HCEC 1CT (cell line): Measurements from ENCODE around the gene IL17RC.
A peak's percentile ranks its signal among the peaks of the same experiment; 100 is the strongest.
"Not testable (repeated sequence)": the region's sequence is repeated elsewhere in the genome, so short reads cannot be mapped to it uniquely, and the experiment has no call there.

Experiments used
- DNase-seq: peaks from one replicate; pipeline ENCODE4 v3.0.0-alpha.2; 2017

The IL17RC gene

DNA sequence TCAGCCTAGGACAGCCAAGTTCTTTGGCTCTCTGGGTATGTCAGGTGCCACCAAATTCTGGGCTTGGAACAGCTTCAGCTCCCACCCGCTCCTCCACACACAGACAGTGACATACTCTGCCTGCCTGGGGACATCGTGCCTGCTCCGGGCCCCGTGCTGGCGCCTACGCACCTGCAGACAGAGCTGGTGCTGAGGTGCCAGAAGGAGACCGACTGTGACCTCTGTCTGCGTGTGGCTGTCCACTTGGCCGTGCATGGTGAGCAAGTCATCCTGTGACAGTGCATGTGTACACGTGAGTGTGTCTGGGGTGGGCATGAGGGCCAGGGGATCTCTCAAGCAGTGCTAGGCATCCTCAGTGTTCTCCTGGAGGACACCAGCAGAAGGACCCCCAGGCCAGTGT is 922 bp downstream of the IL17RC start:
- DNase-seq, result no peak

DNA sequence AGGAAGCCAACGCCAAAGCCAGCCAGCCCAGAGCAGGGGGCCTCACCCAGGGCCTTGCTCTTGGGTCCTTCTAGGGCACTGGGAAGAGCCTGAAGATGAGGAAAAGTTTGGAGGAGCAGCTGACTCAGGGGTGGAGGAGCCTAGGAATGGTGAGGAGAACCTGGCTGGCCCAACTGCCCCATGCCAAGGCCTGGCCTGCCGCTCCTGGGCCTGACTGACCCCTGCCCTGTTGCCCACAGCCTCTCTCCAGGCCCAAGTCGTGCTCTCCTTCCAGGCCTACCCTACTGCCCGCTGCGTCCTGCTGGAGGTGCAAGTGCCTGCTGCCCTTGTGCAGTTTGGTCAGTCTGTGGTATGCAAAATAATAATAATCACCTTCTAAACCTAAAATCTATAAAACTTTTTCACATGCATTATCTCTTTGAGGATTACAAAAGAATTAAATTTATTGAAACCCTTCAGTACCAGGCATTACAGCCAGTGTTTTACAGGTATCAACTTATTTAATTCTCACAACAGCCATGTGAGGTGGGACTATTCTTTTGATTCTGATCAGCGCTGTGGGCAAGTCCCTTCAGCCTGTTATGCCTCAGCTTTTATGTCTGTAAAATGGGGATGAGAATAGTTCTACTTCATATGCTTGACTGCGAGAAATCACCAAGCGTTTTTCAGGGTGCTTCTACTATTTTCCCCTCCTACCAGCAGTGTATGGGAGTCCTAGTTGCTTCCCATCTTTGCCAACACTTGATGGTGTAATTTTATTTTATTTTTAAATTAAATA is 1.6 kb downstream of the IL17RC start:
- DNase-seq, result no peak

DNA sequence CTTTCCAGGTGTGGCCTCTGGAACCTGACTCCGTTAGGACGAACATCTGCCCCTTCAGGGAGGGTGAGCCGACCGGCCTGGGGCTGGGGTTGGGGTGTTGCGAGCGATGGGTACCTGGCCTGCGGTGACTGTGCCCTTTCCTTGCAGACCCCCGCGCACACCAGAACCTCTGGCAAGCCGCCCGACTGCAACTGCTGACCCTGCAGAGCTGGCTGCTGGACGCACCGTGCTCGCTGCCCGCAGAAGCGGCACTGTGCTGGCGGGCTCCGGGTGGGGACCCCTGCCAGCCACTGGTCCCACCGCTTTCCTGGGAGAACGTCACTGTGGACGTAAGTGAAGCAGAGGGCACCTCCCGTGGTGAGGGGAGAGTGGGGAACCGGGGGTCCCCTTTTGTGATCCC is 11.3 kb downstream of the IL17RC start:
- no peak for DNase-seq

DNA sequence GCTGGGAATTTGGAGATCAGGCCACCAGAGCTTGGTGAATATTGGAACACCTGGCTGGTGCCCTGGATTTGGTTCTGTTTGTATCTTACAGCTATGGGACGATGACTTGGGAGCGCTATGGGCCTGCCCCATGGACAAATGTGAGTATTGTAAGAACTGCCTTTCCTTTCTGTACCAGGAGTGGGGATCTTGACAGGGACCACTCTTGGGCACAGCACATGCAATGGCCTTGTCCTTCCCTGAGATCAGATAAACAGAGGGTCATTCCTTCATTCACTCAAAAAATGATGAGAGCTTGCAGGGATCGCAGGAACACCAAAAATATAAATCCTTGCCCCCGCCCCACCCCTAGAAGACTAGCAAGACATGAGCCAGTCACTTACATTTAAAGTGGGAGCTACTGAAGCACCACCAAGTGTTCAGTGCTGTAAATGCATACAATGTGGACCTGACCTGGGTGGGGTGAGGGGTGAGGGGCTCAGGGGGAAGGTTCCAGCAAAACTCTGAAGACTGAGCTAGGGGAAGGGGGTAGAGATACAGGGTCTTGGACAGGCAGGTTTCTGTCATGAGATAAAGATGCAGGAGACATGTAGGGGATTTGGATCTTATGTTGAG is 14.0 kb downstream of the IL17RC start:
- DNase-seq, result no peak

DNA sequence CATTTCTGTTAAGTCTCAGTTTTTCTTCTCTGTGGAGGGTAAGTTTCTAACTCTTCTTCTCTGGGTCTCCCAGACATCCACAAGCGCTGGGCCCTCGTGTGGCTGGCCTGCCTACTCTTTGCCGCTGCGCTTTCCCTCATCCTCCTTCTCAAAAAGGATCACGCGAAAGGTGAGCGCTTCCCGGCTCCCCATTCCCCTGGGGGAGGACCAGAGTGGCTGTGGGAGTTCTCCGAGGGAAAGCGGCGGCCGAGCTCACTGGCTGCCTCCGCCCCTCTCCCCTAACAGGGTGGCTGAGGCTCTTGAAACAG is 15.6 kb downstream of the IL17RC start:
- no peak for DNase-seq

DNA sequence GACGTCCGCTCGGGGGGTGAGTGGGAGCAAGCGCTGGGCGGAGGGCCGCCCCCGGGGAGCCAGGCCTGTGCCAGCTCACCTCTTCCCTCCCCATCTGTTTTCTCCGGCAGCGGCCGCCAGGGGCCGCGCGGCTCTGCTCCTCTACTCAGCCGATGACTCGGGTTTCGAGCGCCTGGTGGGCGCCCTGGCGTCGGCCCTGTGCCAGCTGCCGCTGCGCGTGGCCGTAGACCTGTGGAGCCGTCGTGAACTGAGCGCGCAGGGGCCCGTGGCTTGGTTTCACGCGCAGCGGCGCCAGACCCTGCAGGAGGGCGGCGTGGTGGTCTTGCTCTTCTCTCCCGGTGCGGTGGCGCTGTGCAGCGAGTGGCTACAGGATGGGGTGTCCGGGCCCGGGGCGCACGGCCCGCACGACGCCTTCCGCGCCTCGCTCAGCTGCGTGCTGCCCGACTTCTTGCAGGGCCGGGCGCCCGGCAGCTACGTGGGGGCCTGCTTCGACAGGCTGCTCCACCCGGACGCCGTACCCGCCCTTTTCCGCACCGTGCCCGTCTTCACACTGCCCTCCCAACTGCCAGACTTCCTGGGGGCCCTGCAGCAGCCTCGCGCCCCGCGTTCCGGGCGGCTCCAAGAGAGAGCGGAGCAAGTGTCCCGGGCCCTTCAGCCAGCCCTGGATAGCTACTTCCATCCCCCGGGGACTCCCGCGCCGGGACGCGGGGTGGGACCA is 16.1 kb downstream of the IL17RC start:
- DNase-seq, result peak; percentile 73

DNA sequence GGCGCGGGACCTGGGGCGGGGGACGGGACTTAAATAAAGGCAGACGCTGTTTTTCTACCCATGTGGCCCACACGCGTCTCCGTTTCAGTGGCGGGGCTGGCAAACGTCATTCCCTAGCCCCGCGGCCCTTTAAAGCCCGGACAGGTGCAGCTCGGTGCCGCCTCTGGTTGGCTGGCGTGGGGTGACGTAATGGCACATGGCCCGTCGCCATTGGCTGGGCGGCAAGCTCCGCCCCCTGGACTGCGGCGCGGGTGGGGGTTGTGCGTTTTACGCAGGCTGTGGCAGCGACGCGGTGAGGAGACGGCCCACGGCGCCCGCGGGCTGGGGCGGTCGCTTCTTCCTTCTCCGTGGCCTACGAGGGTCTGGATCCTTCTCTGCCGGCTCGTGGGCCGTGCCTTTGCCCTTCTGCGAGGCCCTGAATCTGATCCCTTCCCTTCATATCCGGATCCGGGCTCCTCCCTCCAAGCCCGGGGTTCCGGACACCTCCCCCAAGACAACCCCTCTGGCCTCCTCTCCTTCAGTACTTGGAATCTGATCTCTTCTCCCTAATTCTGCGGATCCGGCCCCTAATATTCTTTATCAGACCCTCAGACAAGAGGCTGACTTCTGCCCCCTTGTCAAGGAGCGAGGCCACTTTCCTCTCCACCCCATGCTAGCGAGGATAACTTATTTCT is 16.8 kb downstream of the IL17RC start, which contains the start of gene CRELD1:
TSS of gene CRELD1 (plus strand) at position 274 of the 674 bp plus-strand sequence. CDS start 605 bp downstream, outside the sequence.
- DNase-seq, result peak; percentile 89

DNA sequence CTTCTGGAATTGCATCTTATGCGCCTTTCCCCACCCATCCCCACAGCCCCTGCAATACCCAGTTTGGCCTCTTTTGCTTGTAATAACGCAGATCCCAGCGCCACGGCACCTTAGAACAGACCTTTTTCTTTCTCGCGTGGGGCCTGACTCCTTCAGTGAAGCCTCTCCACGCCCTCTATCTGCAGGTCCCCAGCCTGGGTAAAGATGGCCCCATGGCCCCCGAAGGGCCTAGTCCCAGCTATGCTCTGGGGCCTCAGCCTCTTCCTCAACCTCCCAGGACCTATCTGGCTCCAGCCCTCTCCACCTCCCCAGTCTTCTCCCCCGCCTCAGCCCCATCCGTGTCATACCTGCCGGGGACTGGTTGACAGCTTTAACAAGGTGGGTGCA is 17.3 kb downstream of the IL17RC start:
- DNase-seq, result no peak

DNA sequence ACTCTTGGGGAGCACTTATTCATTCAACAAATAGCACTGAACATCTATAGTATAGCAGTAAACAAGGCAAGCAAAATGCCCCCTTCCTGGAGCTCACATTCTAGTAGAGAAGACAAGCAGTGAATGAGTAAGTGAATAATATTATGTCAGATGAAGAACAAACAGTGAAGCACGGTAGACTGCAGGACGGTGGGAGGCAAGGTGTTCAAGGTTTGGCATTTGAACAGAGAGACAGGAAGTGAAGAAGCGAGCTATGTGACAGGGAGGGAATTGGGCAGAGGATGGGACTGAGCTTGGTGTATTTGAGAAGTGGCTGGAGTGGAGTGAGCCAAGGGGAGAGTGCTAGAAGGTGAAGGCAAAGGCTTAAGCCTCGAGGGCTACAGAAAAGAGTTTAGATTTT is 18.1 kb downstream of the IL17RC start:
- DNase-seq, result no peak

DNA sequence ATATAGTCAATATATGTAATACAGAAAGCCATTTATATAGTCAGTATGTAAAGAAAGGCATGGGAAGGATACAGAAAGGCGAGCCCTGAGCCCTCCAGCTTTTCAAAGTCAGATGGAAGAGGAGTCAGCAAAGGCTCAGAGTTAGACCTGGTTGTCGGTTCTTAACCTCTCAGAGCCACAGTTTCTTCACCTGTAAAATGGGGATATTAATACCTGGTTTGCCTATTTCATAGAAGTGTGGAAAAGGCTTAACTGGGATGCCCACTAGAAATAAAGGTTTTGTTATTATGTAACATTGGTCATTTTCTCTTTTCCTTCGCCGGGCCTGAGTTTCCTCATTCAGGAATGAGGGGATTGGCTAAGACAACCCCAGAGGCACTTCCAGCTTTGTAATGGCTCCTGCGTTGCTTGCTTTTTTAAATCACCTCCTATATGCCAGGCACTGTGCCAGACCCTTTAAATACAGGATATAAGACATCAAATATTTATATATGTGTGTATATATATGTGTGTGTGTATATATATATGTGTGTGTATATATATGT is 19.1 kb downstream of the IL17RC start:
- DNase-seq, result no peak

DNA sequence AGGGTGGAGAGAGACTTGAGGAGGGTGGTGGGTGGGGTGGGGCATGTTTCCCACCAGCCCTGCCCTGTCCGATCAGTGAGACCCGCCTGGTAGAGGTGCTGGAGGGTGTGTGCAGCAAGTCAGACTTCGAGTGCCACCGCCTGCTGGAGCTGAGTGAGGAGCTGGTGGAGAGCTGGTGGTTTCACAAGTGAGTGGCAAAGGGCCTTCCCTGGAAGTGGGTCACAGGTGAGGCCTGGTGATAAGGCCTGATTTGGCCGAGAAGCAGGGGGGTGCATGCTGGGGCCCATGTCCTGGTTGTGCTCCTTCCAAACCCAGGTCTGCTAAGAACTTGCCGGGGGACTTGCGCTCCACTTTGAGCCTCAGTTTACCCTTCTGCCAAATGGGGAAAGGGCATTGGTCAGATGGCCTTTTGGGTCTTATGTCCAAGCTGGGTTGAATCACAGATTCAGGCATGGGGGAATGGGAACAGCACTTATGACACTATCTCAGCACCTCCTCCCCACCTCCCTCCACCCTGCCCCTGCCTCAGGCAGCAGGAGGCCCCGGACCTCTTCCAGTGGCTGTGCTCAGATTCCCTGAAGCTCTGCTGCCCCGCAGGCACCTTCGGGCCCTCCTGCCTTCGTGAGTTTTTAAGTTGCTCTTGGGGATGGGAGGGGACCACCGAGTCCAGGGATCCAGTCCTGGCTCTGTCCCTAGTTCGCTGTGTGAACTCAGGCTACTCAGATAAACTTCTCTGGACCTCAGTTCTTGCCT is 20.8 kb downstream of the IL17RC start:
- no peak for DNase-seq

DNA sequence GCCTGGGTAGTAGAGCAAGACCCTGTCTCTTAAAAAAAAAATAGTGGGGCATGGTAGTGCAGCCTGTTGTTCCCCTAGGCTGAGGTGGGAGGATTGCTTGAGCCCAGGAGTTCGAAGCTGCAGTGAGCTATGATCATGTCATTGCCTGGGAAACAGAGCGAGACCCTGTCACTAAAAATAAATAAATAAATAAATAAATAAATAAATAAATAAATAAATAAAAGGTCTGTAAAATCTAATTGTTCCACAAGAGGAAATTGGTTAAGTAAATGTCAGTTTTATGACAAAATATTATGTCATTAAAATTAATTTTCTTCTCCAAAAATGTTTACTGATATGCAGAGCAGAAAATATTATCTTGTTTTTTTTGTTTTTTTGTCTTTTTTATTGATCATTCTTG is 22.1 kb downstream of the IL17RC start:
- DNase-seq, result no peak

DNA sequence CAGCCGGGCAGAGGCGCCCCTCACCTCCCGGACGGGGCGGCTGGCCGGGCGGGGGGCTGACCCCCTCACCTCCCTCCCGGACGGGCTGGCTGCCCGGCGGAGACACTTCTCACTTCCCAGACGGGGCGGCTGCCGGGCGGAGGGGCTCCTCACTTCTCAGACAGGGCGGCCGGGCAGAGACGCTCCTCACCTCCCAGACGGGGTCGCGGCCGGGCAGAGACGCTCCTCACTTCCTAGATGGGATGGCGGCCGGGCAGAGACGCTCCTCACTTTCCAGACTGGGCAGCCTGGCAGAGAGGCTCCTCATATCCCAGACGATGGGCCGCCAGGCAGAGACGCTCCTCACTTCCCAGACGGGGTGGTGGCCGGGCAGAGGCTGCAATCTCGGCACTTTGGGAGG is 23.0 kb downstream of the IL17RC start:
- not testable (repeated sequence) for DNase-seq

DNA sequence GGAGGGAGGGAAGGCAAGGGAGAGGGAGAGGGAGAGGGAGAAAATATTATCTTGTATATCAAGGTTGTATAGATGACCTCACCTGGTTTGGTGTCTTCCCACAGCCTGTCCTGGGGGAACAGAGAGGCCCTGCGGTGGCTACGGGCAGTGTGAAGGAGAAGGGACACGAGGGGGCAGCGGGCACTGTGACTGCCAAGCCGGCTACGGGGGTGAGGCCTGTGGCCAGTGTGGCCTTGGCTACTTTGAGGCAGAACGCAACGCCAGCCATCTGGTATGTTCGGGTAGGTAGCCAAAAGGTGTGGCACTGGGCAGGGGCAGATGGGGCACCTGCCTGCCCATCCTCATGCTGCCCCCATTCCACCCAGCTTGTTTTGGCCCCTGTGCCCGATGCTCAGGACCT is 23.8 kb downstream of the IL17RC start:
- DNase-seq, result no peak

DNA sequence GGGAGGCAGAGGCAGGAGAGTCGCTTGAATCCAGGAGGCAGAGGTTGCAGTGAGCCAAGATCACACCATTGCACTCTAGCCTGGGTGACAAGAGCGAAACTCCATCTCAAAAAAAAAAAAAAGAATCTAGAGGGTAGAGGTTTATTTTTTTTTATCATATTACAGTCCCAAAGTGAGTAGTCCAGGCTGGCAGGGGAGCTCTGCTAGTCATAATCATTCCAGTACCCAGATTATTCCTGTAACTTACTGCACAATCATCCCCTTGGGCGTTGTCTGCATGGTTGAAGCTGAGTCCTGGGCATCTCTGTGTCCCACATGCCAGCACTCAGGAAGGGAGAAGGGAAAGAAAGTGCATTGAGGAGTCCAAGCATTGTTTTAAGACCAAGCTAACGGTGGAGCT is 25.3 kb downstream of the IL17RC start:
- DNase-seq, result no peak

DNA sequence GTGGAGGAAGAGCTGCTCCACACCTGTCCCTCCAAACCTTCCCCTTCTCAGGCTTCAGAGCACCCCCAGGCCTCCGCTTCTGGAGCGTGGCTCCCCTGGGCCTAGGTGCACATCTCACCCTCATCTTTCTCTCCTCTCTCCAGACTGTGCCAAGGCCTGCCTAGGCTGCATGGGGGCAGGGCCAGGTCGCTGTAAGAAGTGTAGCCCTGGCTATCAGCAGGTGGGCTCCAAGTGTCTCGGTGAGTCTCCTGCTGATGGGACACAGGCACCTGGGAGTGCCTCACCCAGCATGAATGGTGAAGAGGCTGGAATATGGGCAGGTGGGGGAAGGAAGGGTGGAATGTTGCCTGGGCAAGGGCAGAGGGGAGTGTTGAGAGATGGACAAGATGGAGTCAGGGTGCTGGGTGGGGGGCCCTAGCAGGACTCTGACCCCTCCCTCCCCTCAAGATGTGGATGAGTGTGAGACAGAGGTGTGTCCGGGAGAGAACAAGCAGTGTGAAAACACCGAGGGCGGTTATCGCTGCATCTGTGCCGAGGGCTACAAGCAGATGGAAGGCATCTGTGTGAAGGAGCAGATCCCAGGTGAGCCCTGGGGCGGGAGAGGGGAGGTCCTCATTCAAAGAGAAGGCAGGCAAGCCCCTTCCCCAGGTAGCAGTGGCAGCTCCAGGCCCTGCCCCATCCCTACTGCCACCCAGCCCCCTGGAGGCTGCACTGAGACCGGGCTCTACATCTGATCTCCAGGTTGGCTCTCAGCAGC is 26.2 kb downstream of the IL17RC start:
- DNase-seq, result no peak

DNA sequence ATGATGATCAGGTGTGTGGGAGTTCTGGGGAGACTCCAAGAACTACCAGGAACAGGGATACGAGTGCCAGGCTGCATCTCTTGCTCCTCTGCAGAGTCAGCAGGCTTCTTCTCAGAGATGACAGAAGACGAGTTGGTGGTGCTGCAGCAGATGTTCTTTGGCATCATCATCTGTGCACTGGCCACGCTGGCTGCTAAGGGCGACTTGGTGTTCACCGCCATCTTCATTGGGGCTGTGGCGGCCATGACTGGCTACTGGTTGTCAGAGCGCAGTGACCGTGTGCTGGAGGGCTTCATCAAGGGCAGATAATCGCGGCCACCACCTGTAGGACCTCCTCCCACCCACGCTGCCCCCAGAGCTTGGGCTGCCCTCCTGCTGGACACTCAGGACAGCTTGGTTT is 27.4 kb downstream of the IL17RC start:
- no peak for DNase-seq

DNA sequence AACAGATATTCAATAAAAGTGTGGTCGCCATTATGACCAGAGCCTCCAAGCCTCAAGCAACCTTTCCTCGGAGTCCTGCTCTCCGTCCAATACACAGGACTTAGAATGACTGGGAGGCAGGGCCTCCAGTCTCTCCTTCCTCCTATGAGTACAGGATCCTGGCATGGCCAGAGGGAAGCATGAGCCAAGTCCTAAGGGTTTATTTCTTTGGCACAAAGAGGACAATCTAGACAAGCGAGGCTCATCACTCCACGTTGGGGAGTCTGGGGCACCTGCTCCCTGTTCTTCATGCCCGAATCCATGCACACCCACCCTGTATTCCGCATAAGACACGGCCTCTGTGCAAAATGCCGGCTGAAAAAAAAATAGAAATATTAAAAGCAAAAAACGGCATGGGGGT is 28.5 kb downstream of the IL17RC start:
- DNase-seq, result no peak

DNA sequence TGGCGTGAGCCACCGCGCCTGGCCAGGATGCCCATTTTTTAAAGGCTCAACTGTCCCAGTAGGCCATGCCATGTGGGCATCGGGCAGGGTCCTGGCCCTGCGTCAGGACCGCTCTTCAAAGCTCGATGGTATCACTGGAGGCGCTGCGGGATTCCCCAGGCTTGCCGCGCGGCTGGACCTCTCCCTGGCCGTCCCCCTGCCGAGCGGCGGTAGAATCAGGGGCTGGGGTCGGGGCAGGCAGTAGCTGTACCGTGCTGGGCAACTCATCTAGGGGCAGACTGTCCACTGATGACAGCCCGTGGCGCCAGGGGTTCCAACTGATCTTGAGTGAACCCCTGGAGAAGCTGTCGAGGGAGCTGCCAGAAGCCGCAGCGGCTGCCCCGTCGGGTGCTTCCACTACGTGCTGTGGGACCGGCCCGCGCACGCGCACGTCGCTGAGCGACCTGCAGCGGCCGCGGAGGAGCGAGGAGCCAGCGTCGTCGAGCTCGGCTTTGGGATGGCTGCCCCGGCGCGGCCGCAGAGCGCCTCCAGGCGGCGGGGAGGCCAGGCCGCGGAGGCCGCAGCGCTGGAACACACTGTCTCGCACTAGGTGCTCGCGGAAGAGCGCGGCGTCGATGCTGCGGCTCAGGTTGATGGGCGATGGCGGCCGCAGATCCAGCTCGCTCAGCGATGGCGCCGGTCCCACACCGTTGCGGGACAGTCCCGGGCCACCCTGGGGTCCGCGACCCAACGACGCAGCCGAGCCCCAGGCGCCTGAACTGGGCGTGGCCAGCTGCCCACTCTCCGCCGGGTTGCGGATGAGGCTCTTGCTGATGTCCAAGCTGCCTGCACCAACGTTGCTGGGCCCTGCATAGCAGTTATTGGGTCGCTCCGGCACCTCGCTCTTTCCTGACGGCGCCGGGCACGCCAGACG is 29.5 kb downstream of the IL17RC start:
- peak; percentile 92 for DNase-seq
